A549 treated with CORT108297 at 1 μM for 4 hours (cell line): ENCODE results near the gene PPP3R2. TPM values are rescaled to one million over a fixed set of nuclear protein-coding genes. Genes with fewer than 3 reads are reported as not detected.

Experiments used
- total RNA-seq: library from RNA; stranded (reverse); fragments of 200-300 nt; extraction: Qiagen RNA extraction; gene quantifications from 5 replicates; pipeline ENCODE4 v1.2.3, GENCODE V29; 2022

Gene PPP3R2, protein sequence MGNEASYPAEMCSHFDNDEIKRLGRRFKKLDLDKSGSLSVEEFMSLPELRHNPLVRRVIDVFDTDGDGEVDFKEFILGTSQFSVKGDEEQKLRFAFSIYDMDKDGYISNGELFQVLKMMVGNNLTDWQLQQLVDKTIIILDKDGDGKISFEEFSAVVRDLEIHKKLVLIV
- not detected in 5 replicates for total RNA-seq

DNA sequence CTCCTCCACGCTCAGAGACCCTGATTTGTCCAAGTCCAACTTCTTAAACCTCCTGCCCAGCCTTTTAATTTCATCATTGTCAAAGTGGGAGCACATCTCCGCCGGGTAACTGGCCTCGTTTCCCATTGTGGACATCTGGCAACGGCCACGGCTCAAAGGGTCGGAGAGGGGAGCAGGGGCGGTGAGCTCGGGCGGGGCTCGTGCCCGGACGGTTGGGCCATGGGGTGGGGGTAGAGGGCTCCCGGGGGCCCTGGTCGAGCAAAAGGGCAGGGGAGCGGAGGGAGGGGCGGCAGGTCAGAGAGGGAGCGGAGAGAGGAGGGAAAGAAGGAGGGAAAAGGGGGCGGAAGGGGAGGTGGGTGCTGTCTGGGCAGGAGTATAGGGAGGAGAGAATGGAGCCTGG lies at the start of gene PPP3R2:
Gene PPP3R2, minus strand, starts transcription at position 174 of the 400 bp plus-strand sequence. Its CDS starts 48 bp downstream, at position 126.

Other genes starting within 250 kb of the PPP3R2 start
- 0.33 to 0.60 TPM (median 0.41 TPM) in 5 replicates for gene BAAT, start 210.0 kb downstream of the PPP3R2 start, total RNA-seq
- gene MRPL50, start 196.4 kb downstream of the PPP3R2 start, total RNA-seq: 13.4 to 21.6 TPM (median 14.4 TPM) in 5 replicates
- 6.1 to 8.9 TPM (median 6.4 TPM) in 5 replicates for gene ZNF189, start 196.1 kb downstream of the PPP3R2 start, total RNA-seq
- gene ALDOB, start 159.2 kb downstream of the PPP3R2 start, total RNA-seq: not detected in 5 replicates
- 20.4 to 27.3 TPM (median 22.2 TPM) in 5 replicates for gene RNF20, start 61.1 kb downstream of the PPP3R2 start, total RNA-seq
- not detected in 5 replicates for gene GRIN3A, start 143.7 kb upstream of the PPP3R2 start, total RNA-seq